Brain pericyte (primary cell): ENCODE measurements around the gene PGA3.
"Not testable (repeated sequence)": the region's sequence is repeated elsewhere in the genome, so short reads cannot be mapped to it uniquely, and the experiment has no call there.

Experiments
- DNase-seq: peaks from one replicate; pipeline ENCODE4 v3.0.0-alpha.2; 2012; ENCODE audit warnings: low read depth, low spot score

The PGA3 gene

DNA sequence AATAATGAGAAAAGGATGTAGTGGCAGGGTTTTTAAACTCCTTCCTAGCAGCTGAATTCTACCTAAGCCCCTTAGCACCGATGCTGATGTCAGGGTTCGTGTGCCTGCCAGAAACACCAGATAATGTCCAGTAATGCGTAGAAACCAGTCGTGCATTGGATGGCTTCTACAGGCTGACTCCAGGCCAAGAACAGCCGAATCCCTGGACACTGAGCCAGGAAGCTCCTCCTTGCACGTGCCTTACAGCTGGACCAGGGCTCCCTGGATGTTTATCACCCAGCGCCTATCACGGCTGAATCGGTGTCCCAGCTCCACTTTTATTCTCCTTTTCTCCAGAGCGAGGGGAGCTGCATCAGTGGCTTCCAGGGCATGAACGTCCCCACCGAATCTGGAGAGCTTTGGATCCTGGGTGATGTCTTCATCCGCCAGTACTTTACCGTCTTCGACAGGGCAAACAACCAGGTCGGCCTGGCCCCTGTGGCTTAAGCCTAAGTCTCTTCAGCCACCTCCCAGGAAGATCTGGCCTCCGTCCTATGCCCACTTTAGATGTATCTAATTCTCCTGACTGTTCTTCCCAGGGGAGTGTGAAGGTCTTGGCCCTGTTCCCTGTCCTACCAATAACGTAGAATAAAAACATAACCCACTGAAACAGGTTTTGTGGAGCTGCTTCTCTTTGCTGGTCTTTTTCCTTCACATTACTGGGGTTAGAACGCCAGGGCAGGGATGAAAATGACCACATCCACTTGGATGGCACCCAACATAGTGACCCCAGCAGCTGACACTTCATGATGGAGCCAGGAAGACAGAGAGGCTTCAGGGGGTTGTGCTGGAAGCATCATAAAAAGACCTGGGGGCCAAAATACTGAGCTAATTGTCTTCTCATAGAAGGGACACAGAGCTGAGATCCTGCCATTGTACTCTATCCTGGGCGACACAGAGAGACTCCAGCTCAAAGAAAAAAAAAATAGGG, 47.8 kb downstream of the PGA3 start:
- DNase-seq = not testable (repeated sequence)

- DNase-seq = not testable (repeated sequence)
Measured at GRCh38 chr11:61252332-61252731, 49.0 kb downstream of the PGA3 start.

- no peak for DNase-seq
Measured at GRCh38 chr11:61254403-61255025, 51.2 kb downstream of the PGA3 start.

DNA sequence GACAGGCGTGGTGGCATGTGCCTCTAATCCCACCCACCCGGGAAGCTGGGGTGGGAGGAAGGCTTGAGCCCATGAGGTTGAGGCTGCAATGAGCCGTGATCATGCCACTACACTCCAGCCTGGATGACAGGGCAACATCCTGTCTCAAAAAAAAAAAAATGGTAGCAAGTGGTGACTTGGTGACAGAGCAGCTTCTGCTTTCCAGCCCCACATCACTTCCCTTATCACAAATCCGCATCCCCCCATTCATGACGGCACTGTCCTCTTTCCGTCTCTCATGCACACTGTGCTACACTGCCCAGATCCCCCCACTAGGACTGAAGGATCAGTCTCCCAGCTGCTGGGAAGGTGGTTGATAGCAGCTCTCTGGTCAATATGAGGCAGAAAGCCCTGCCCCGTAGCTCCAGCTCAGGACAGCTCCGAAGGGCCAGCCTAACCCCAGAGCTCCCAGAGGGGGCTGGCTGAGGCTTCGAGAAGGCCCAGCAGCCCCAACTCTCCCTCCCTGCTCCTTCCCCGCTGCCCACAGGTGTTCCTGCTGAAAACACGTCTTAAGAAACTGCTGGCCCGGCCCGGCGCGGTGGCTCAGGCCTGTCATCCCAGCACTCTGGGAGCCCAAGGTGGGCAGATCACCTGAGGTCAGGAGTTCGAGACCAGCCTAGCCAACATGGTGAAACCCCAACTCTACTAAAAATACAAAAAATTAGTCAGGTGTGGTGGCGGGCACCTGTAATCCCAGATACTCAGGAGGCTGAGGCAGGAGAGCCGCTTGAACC, 53.6 kb downstream of the PGA3 start:
- DNase-seq = no peak

GRCh38 chr11:61258546-61258945, 55.2 kb downstream of the PGA3 start:
- DNase-seq = no peak

DNA sequence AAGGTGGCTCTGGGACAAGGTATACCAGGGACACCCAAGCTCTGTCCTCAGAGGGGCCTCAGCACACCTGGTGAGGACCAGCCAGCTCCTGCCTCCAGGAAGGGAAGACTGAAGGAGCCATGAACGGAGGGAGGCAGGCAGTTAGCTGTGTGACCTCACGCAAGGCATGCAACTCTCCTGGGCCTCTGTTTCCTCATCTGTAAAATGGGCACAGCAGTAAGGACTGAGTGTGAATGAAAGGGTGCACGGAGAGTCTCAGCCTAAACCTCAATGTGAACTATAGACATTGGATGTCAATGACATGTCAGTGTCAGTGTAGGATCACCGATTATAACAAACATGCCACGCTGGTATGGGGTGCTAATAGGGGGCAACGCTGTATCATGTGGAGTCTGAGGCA, 56.0 kb downstream of the PGA3 start:
- DNase-seq = no peak
